Thyroid gland (tissue), 4 donors: ENCODE data around the gene TMEM9B. TPM values are rescaled to one million over a fixed set of nuclear protein-coding genes. Genes with fewer than 3 reads are reported as not detected.
"Not testable (repeated sequence)": the region's sequence is repeated elsewhere in the genome, so short reads cannot be mapped to it uniquely, and the experiment has no call there.

Source experiments
- DNase-seq, 2 donors: peaks; one replicate each; pipeline ENCODE4 v3.0.0-alpha.2; 2019
- H3K27ac ChIP-seq, 3 donors: fragments of 200-600 bp; sonication (generic); 1 replicate in 2 of 3; 2 replicates in 1 of 3; pipeline ENCODE4 v1.5.1; 2016 to 2019; ENCODE audit warnings: mild to moderate bottlenecking in 1 of 3, moderate library complexity in 1 of 3
- H3K27me3 ChIP-seq: fragments of 200-600 bp; sonication (generic); one replicate; pipeline ENCODE4 v1.5.1; 2019
- H3K36me3 ChIP-seq, 2 donors: fragments of 200-600 bp; sonication (generic); one replicate each; pipeline ENCODE4 v1.5.1; 2016 to 2019
- H3K4me1 ChIP-seq, 2 donors: fragments of 200-600 bp; sonication (generic); one replicate each; pipeline ENCODE4 v1.5.1; 2017 to 2019
- H3K4me3 ChIP-seq, 3 donors: fragments of 200-600 bp; sonication (generic); replicated peaks in 1 of 3; 1 replicate in 2 of 3; 2 replicates in 1 of 3; pipeline ENCODE4 v1.5.1; 2016; ENCODE audit warnings: mild to moderate bottlenecking in 1 of 3
- H3K9me3 ChIP-seq: fragments of 200-600 bp; sonication (generic); one replicate; pipeline ENCODE4 v1.5.1; 2017
- CTCF ChIP-seq, 6 experiments: fragments of 200-600 bp in 3 of 6; fragments of 450-650 bp in 3 of 6; sonication (generic) in 3 of 6; IDR thresholded peaks; one replicate each; pipeline ENCODE4 v1.5.1; 2016 to 2019; ENCODE audit warnings: antibody characterized with exemption in 6 of 6, mild to moderate bottlenecking in 2 of 6, inconsistent platforms in 1 of 6, moderate library complexity in 1 of 6
- POLR2A ChIP-seq, 2 donors: fragments of 450-650 bp; IDR thresholded peaks; one replicate each; pipeline ENCODE4 v1.6.1; 2017; ENCODE audit warnings: antibody characterized with exemption in 2 of 2, mild to moderate bottlenecking in 2 of 2, moderate library complexity in 1 of 2
- WGBS, 2 donors: methylation state at CpG; one replicate each; pipeline ENCODE4 v1.1.5; 2017; 5-methylcytosine and 5-hydroxymethylcytosine counted together
- intact Hi-C: fragments of 100-400 bp; cut with DNase I; formaldehyde crosslinking; loops from one replicate; pipeline ENCODE4 v1.15.1; 2023
- total RNA-seq, 4 donors: library from RNA; depleted of rRNA; stranded (reverse); fragments of >200 nt; gene quantifications; one replicate each; pipeline ENCODE4 v1.2.3, GENCODE V29; 2016

TMEM9B gene
- total RNA-seq, 4 donors from 2014 or later, result 73.3 to 158 (median 114) TPM

GRCh38 chr11:8937159-8937558 is 27.1 kb downstream of the TMEM9B start:
- 28 to 58% methylated on average over 10 of the region's 10 CpGs for WGBS, 2 donors
- no peaks in the 10 kb centered on the region for H3K27me3 ChIP-seq
- peaks cover 0 to 4% of the 10 kb centered on the region in 2 donors for H3K4me1 ChIP-seq
- H3K9me3 ChIP-seq, result no peaks in the 10 kb centered on the region
- peak; percentile 51 to 66 for DNase-seq
- intact Hi-C loops, result no loop called here
- H3K27ac ChIP-seq, result no peak overlapping the region
- H3K36me3 ChIP-seq, result no peaks in the 10 kb centered on the region
- H3K4me3 ChIP-seq, result no peak overlapping the region
- TF ChIP-seq POLR2A (IDR thresholded peaks at IDR 0.05) (no peak), CTCF (IDR thresholded peaks at IDR 0.05) (no peak)

- H3K36me3 ChIP-seq, H3K4me1 ChIP-seq, H3K27ac ChIP-seq, intact Hi-C loops, H3K27me3 ChIP-seq, H3K4me3 ChIP-seq, DNase-seq, H3K9me3 ChIP-seq: not testable (repeated sequence)
- WGBS, 2 donors, result 100% methylated on average over 2 of the region's 2 CpGs
Observed at GRCh38 chr11:8935789-8936188, 28.5 kb downstream of the TMEM9B start.

GRCh38 chr11:8934742-8935488 is 29.3 kb downstream of the TMEM9B start:
- no peaks in the 10 kb centered on the region for H3K27me3 ChIP-seq
- H3K9me3 ChIP-seq, result no peaks in the 10 kb centered on the region
- DNase-seq, result no peak
- WGBS, 2 donors, result 73 to 79% methylated on average over 14 of the region's 14 CpGs
- intact Hi-C loops, result no loop called here
- no peak overlapping the region for H3K27ac ChIP-seq
- H3K36me3 ChIP-seq, result no peaks in the 10 kb centered on the region
- TF ChIP-seq CTCF (IDR thresholded peaks at IDR 0.05) (no peak), POLR2A (IDR thresholded peaks at IDR 0.05) (no peak)
- peaks cover 0 to 4% of the 10 kb centered on the region in 2 donors for H3K4me1 ChIP-seq
- no peak overlapping the region for H3K4me3 ChIP-seq

GRCh38 chr11:8933931-8934330 is 30.3 kb downstream of the TMEM9B start:
- H3K4me3 ChIP-seq, result no peak overlapping the region
- no peaks in the 10 kb centered on the region for H3K27me3 ChIP-seq
- no peak overlapping the region for H3K27ac ChIP-seq
- TF ChIP-seq POLR2A (IDR thresholded peaks at IDR 0.05), result no peak
- intact Hi-C loops, result no loop called here
- 94 to 95% methylated on average over 6 of the region's 6 CpGs for WGBS, 2 donors
- H3K9me3 ChIP-seq, result no peaks in the 10 kb centered on the region
- DNase-seq, result no peak
- peaks cover 0 to 4% of the 10 kb centered on the region in 2 donors for H3K4me1 ChIP-seq
- H3K36me3 ChIP-seq, result no peaks in the 10 kb centered on the region

GRCh38 chr11:8932564-8933180 is 31.6 kb downstream of the TMEM9B start, which contains the start of gene C11orf16:
TSS of gene C11orf16 (minus strand) at chr11:8932947. CDS start at chr11:8932308, 639 bp downstream.
- no peaks in the 10 kb centered on the region for H3K36me3 ChIP-seq
- no peak within 1 kb of the TSS for H3K27ac ChIP-seq
- no peak for DNase-seq
- intact Hi-C loops, result no loop called here
- no peaks in the 10 kb centered on the region for H3K9me3 ChIP-seq
- H3K4me1 ChIP-seq, result peaks cover 0 to 4% of the 10 kb centered on the region in 2 donors
- no peak within 1 kb of the TSS for H3K4me3 ChIP-seq
- H3K27me3 ChIP-seq, result no peaks in the 10 kb centered on the region
- no peak for TF ChIP-seq POLR2A (IDR thresholded peaks at IDR 0.05)
- no peak for TF ChIP-seq CTCF (IDR thresholded peaks at IDR 0.05)
- WGBS, 2 donors, result 73 to 86% methylated on average over 12 of the region's 12 CpGs
